OCI-LY1 (cell line): ENCODE data around the gene SACM1L.

Experiments used
- CTCF ChIP-seq: fragments of 200-600 bp; sonication (generic), shearing (Covaris generic); IDR thresholded peaks from 2 replicates; pipeline ENCODE4 v1.5.1; 2017; ENCODE audit warnings: mild to moderate bottlenecking, antibody characterized with exemption, low read length, moderate library complexity, mixed read lengths
- EZH2 ChIP-seq: fragments of 200-600 bp; sonication (generic), shearing (Covaris generic); IDR thresholded peaks from 2 replicates; pipeline ENCODE4 v1.8.0; 2017; ENCODE audit warnings: borderline replicate concordance, mixed run types, mild to moderate bottlenecking, antibody characterized with exemption, low read length, moderate library complexity, mixed read lengths

- no peak for TF ChIP-seq CTCF
- no peak for TF ChIP-seq EZH2
These were observed 85.7 kb downstream of the SACM1L start for GRCh38 chr3:45774581-45775521.
